ENCODE measurements around the gene TRIM74.
"Not testable (repeated sequence)": the region's sequence is repeated elsewhere in the genome, so short reads cannot be mapped to it uniquely, and the experiment has no call there.

TRIM74 gene

GRCh38 chr7:72968980-72969516, at the start of gene TRIM74:
Gene TRIM74 (minus strand): TSS chr7:72969466. CDS start chr7:72966157, 3,309 bp downstream.
- DNase-seq (ENCODE audit: low read depth): not testable (repeated sequence)

GRCh38 chr7:73006491-73006890, 37.2 kb upstream of the TRIM74 start:
- DNase-seq (ENCODE audit: low read depth): not testable (repeated sequence)

- peak; percentile 85 for DNase-seq (ENCODE audit: low read depth)
Measured at GRCh38 chr7:73005693-73006447, 36.6 kb upstream of the TRIM74 start.

GRCh38 chr7:73005356-73005692, 36.1 kb upstream of the TRIM74 start:
- DNase-seq (ENCODE audit: low read depth): peak; percentile 51

GRCh38 chr7:72997887-72998468, 28.7 kb upstream of the TRIM74 start:
- not testable (repeated sequence) for DNase-seq (ENCODE audit: low read depth)

GRCh38 chr7:72997447-72997846, 28.2 kb upstream of the TRIM74 start:
- not testable (repeated sequence) for DNase-seq (ENCODE audit: low read depth)

- DNase-seq (ENCODE audit: low read depth): not testable (repeated sequence)
Measured at GRCh38 chr7:72995484-72995883, 26.2 kb upstream of the TRIM74 start.

GRCh38 chr7:72990146-72990913, 21.1 kb upstream of the TRIM74 start:
- DNase-seq (ENCODE audit: low read depth): not testable (repeated sequence)

GRCh38 chr7:72982084-72982483, 12.8 kb upstream of the TRIM74 start:
- DNase-seq (ENCODE audit: low read depth): not testable (repeated sequence)

GRCh38 chr7:72980382-72980781, 11.1 kb upstream of the TRIM74 start:
- DNase-seq (ENCODE audit: low read depth): not testable (repeated sequence)

- DNase-seq (ENCODE audit: low read depth): not testable (repeated sequence)
Measured at GRCh38 chr7:72976434-72976833, 7.2 kb upstream of the TRIM74 start.

- not testable (repeated sequence) for DNase-seq (ENCODE audit: low read depth)
Measured at GRCh38 chr7:72975656-72976286, 6.5 kb upstream of the TRIM74 start.

GRCh38 chr7:72974781-72975180, 5.5 kb upstream of the TRIM74 start:
- not testable (repeated sequence) for DNase-seq (ENCODE audit: low read depth)

GRCh38 chr7:72971505-72971904, 2.2 kb upstream of the TRIM74 start:
- not testable (repeated sequence) for DNase-seq (ENCODE audit: low read depth)

GRCh38 chr7:72969688-72970087, 422 bp upstream of the TRIM74 start:
- DNase-seq (ENCODE audit: low read depth): not testable (repeated sequence)

- not testable (repeated sequence) for DNase-seq (ENCODE audit: low read depth)
Measured at GRCh38 chr7:72966892-72967291, 2.4 kb downstream of the TRIM74 start.

GRCh38 chr7:72965186-72965975, 3.9 kb downstream of the TRIM74 start:
- not testable (repeated sequence) for DNase-seq (ENCODE audit: low read depth)

- not testable (repeated sequence) for DNase-seq (ENCODE audit: low read depth)
Measured at GRCh38 chr7:72963056-72963455, 6.2 kb downstream of the TRIM74 start.

GRCh38 chr7:72961346-72961650, 8.0 kb downstream of the TRIM74 start:
- not testable (repeated sequence) for DNase-seq (ENCODE audit: low read depth)

- not testable (repeated sequence) for DNase-seq (ENCODE audit: low read depth)
Measured at GRCh38 chr7:72960626-72961345, 8.5 kb downstream of the TRIM74 start.

GRCh38 chr7:72960029-72960428, 9.2 kb downstream of the TRIM74 start:
- not testable (repeated sequence) for DNase-seq (ENCODE audit: low read depth)

Measured in activated gamma-delta T cell treated with anti-CD3 and anti-CD28 coated beads, Interleukin-2, amount 50 U/mL, for 16 hours (primary cell).